DOHH2 (cell line): ENCODE measurements around the gene SPOP.

ENCODE experiments used
- CTCF ChIP-seq: fragments of 200-600 bp; sonication (generic); IDR thresholded peaks from one replicate; pipeline ENCODE4 v1.5.1; 2014; ENCODE audit warnings: antibody characterized with exemption, mild to moderate bottlenecking, low read depth, low read length; ENCODE audit not compliant: poor library complexity, severe bottlenecking
- EZH2phosphoT487 ChIP-seq: fragments of 200-600 bp; sonication (generic); IDR thresholded peaks from 2 replicates; pipeline ENCODE4 v1.6.1; 2017; ENCODE audit warnings: borderline replicate concordance, mild to moderate bottlenecking, antibody characterized with exemption, low read length, moderate library complexity, mixed read lengths

- TF ChIP-seq CTCF, result no peak
- no peak for TF ChIP-seq EZH2phosphoT487
Observed at GRCh38 chr17:49691086-49691676, 13.3 kb upstream of the SPOP start.
